SU-DHL-6 (cell line): ENCODE results near the gene GGT5.

Experiments
- CTCF ChIP-seq: fragments of 200-600 bp; sonication (generic); IDR thresholded peaks from one replicate; pipeline ENCODE4 v1.5.1; 2017; ENCODE audit warnings: antibody characterized with exemption, mild to moderate bottlenecking, low read length, moderate library complexity; ENCODE audit not compliant: insufficient read depth, poor library complexity, severe bottlenecking
- EZH2phosphoT487 ChIP-seq: fragments of 200-600 bp; sonication (generic), shearing (Covaris generic); conservative IDR thresholded peaks from 2 replicates; pipeline ENCODE4 v1.6.1; 2018; ENCODE audit warnings: mild to moderate bottlenecking, antibody characterized with exemption, low read length, moderate library complexity, mixed read lengths

- TF ChIP-seq CTCF: no peak
- TF ChIP-seq EZH2phosphoT487: no peak
Measured at GRCh38 chr22:24285245-24285644, 40.4 kb upstream of the GGT5 start.
